HFFc6 (cell line): ENCODE data around the gene REPIN1. TPM values are rescaled to one million over a fixed set of nuclear protein-coding genes. Genes with fewer than 3 reads are reported as not detected.

Experiments used
- DNase-seq: peaks from one replicate; pipeline ENCODE4 v3.0.0-alpha.2; 2018
- H3K27ac Mint-ChIP-seq: 2 replicates; pipeline ENCODE4 v1.8.0; 2020; ENCODE audit warnings: mild to moderate bottlenecking, mixed read lengths
- H3K27me3 Mint-ChIP-seq: 2 replicates; pipeline ENCODE4 v1.8.0; 2021; ENCODE audit warnings: mild to moderate bottlenecking, moderate library complexity, mixed read lengths; ENCODE audit not compliant: insufficient read depth
- H3K36me3 Mint-ChIP-seq: 2 replicates; pipeline ENCODE4 v1.8.0; 2021; ENCODE audit warnings: low read depth, mixed read lengths
- H3K4me1 Mint-ChIP-seq: 2 replicates; pipeline ENCODE4 v1.8.0; 2020; ENCODE audit warnings: low read depth, mixed read lengths
- H3K4me3 Mint-ChIP-seq: 2 replicates; pipeline ENCODE4 v1.8.0; 2020; ENCODE audit warnings: mild to moderate bottlenecking, moderate library complexity, mixed read lengths
- H3K9me3 Mint-ChIP-seq: 2 replicates; pipeline ENCODE4 v1.8.0; 2020; ENCODE audit warnings: mild to moderate bottlenecking, mixed read lengths
- CTCF ChIP-seq: fragments of 200-600 bp; sonication (generic); IDR thresholded peaks from 2 replicates; pipeline ENCODE4 v1.5.0; 2021; ENCODE audit warnings: antibody characterized with exemption, mild to moderate bottlenecking
- total RNA-seq, 6 experiments: library from RNA; stranded (reverse); fragmentation: NEBNext Ultra II Directional; extraction: Animal tissue kit (Norgen Biotek cat#: 25700); gene quantifications; 2 replicates in 1 of 6; 3 replicates in 5 of 6; pipeline ENCODE4 v1.2.3, GENCODE V29; 2021

REPIN1 gene
- total RNA-seq, 6 experiments from 2014 or later = 68.8 to 78.3 (median 75.5) TPM

- H3K4me1 Mint-ChIP-seq = peaks cover 8% of the 10 kb centered on the region
- H3K27ac Mint-ChIP-seq = no peak overlapping the region
- peaks cover 9% of the 10 kb centered on the region for H3K27me3 Mint-ChIP-seq
- peak; percentile 51; the same call in 1 of the 2 replicates for TF ChIP-seq CTCF
- H3K9me3 Mint-ChIP-seq = no peaks in the 10 kb centered on the region
- H3K36me3 Mint-ChIP-seq = no peaks in the 10 kb centered on the region
- H3K4me3 Mint-ChIP-seq = no peak overlapping the region
- DNase-seq = no peak
Observed at GRCh38 chr7:150417863-150418262, 49.2 kb downstream of the REPIN1 start.

GRCh38 chr7:150420242-150420641 is 51.6 kb downstream of the REPIN1 start:
- H3K4me3 Mint-ChIP-seq = no peak overlapping the region
- no peak for TF ChIP-seq CTCF
- peaks cover 11% of the 10 kb centered on the region for H3K27me3 Mint-ChIP-seq
- no peaks in the 10 kb centered on the region for H3K36me3 Mint-ChIP-seq
- no peak overlapping the region for H3K27ac Mint-ChIP-seq
- H3K4me1 Mint-ChIP-seq = peaks cover 8% of the 10 kb centered on the region
- no peak for DNase-seq
- H3K9me3 Mint-ChIP-seq = no peaks in the 10 kb centered on the region

GRCh38 chr7:150420987-150421674 is 52.5 kb downstream of the REPIN1 start:
- H3K27me3 Mint-ChIP-seq = peaks cover 11% of the 10 kb centered on the region

GRCh38 chr7:150421831-150422230 is 53.2 kb downstream of the REPIN1 start:
- no peaks in the 10 kb centered on the region for H3K36me3 Mint-ChIP-seq
- no peak overlapping the region for H3K27ac Mint-ChIP-seq
- DNase-seq = no peak
- H3K4me1 Mint-ChIP-seq = peaks cover 8% of the 10 kb centered on the region
- no peak overlapping the region for H3K4me3 Mint-ChIP-seq
- H3K27me3 Mint-ChIP-seq = peaks cover 11% of the 10 kb centered on the region
- no peaks in the 10 kb centered on the region for H3K9me3 Mint-ChIP-seq
- no peak for TF ChIP-seq CTCF

More at GRCh38 chr7:150420987-150421674, 52.5 kb downstream of the REPIN1 start:
- Mint-ChIP-seq H3K27ac (no peak overlapping the region), H3K9me3 (no peaks in the 10 kb centered on the region), H3K36me3 (no peaks in the 10 kb centered on the region), H3K4me1 (peaks cover 8% of the 10 kb centered on the region), H3K4me3 (no peak overlapping the region; the same call in 1 of the 2 replicates)
- DNase-seq = peak; percentile 65
- peak; percentile 95 for TF ChIP-seq CTCF

Other genes starting within 250 kb of the REPIN1 start
- not detected for gene LRRC61, start 45.5 kb upstream of the REPIN1 start, total RNA-seq
- gene ACTR3C, start 45.3 kb upstream of the REPIN1 start, total RNA-seq = not detected
- under 1 TPM in 2 of 6 experiments, not detected in 4; 0.28 to 0.39 TPM for gene RARRES2, start 27.2 kb upstream of the REPIN1 start, total RNA-seq
- 1 to 10 TPM; 2.7 to 3.8 (median 2.9) TPM for gene ZNF775, start 10.5 kb downstream of the REPIN1 start, total RNA-seq
- not detected for gene GIMAP8, start 81.8 kb downstream of the REPIN1 start, total RNA-seq
- not detected for gene GIMAP7, start 146.1 kb downstream of the REPIN1 start, total RNA-seq
- gene GIMAP4, start 198.6 kb downstream of the REPIN1 start, total RNA-seq = not detected